ENCODE measurements around the gene GNAI2.

Gene GNAI2

GRCh38 chr3:50299929-50300680 lies 64.1 kb downstream of the GNAI2 start:
- ChIA-PET POLR2A (interaction anchor here (0.6 to 3.5 kb wide), 11 partner anchors 9 to 239 kb away, joined by 3 to 23 read pairs (median 4); partner anchors contain the start of gene TUSC2), CTCF (interaction anchor here (1.3 to 2.1 kb wide), 3 partner anchors 20 to 106 kb away, joined by 3 to 8 read pairs (median 4); no protein-coding TSS in a partner anchor)
- no peak for DNase-seq (ENCODE audit: extremely low spot score)
- TF ChIP-seq CTBP1 (IDR thresholded peaks at IDR 0.05; ENCODE audit: borderline replicate concordance) (no peak), L3MBTL2 (conservative IDR thresholded peaks at IDR 0.05) (peak; percentile 27), HDGF (IDR thresholded peaks at IDR 0.05; ENCODE audit: borderline replicate concordance) (peak; percentile 71; the same call in 1 of the 2 replicates), FOXA1 (IDR thresholded peaks at IDR 0.05) (no peak)

DNA sequence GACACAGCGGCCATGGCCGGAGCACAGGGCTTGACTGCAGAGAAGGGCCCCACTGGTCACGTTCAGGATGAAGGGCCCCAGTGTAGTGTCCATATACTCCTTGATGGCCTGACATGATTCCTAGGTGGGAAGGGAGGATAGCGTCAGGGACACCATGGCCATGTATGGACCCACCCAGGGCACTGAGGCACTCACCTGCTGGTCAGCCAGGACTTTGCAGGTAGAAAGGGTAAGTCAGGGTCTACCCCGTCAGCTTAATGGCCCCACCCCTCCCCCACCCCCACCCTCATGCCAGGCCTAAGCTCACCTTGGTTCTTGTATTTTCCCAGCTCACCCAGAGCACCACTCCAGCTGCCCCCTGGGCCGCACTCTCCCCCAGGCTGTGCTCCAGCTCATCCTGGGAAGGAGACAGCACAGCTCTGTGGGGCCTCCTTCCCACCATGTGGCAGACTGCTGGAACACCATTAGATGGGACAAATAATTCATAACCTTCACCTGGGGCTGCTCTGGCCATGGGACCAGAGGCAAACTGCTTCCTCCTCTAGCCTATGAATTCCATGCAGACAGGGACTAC lies 64.8 kb downstream of the GNAI2 start:
- no peak for DNase-seq (ENCODE audit: extremely low spot score)
- no peak for TF ChIP-seq ZNF384 (IDR thresholded peaks at IDR 0.05)
- TF ChIP-seq ARNT (IDR thresholded peaks at IDR 0.05) = no peak
- TF ChIP-seq SP1 (IDR thresholded peaks at IDR 0.05) = no peak
- TF ChIP-seq HDGF (IDR thresholded peaks at IDR 0.05; ENCODE audit: borderline replicate concordance) = no peak
- TF ChIP-seq FOXM1 (IDR thresholded peaks at IDR 0.05; ENCODE audit: borderline replicate concordance) = no peak
- no peak for TF ChIP-seq NFRKB (IDR thresholded peaks at IDR 0.05)
- TF ChIP-seq CTBP1 (IDR thresholded peaks at IDR 0.05; ENCODE audit: borderline replicate concordance) = no peak
- TF ChIP-seq ELF4 (IDR thresholded peaks at IDR 0.05) = no peak
- no peak for TF ChIP-seq FOXA1 (IDR thresholded peaks at IDR 0.05)
- CTCF ChIA-PET = no interaction called here
- POLR2A ChIA-PET = interaction anchor here (1.0 to 3.5 kb wide), 3 partner anchors 9 to 36 kb away, joined by 4 to 21 read pairs (median 5); partner anchors contain the start of gene TUSC2

DNA sequence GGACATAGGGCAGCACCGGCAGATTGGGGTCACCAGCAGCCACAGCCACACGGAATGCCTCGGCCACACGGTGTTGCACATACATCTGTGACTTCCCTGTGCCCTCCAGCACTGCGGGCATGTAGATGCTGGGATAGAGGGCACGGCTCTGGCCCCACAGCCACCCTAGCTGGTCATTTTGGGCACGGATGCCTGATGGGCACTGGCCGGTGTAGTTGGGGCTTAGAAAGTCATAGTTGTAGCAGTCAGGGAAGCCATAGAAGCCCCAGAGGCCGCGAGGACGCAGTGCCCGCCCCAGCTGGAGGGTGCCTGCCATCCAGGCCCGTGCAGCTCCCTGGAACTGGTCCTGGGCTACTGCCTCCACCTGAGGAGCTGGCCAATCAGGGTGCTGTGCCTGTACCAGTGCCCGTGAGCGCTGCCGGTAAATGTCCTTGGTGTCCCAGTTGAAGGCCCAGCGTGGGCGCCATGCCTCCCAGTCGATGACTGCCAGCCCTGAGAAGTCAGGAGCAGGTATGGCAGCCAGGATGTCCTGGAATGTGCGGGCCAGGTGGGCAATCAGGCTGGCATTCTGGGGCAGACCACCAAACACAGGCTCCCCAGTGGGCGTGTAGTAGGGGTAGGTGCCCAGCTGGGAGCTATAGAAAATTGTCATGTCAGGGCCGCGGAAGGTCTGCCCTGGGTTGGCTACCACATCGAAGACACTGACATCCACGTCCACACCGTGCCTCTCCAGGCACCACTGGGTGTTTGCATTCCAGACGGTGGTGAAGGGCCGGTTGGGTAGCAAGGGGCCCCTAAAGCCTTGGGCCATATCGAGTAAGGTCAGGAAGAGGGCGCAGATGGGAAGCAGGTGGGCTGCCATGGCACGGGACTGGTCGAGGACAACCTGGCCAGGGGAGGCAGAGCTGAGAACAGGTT lies 66.3 kb downstream of the GNAI2 start:
- ChIA-PET POLR2A (no interaction called here), CTCF (no interaction called here)
- no peak for DNase-seq (ENCODE audit: extremely low spot score)
- TF ChIP-seq TARDBP (IDR thresholded peaks at IDR 0.05) = no peak
- TF ChIP-seq ZNF384 (IDR thresholded peaks at IDR 0.05) = no peak
- TF ChIP-seq BHLHE40 (IDR thresholded peaks at IDR 0.05; ENCODE audit: borderline replicate concordance) = no peak
- no peak for TF ChIP-seq NFRKB (IDR thresholded peaks at IDR 0.05)
- TF ChIP-seq SP1 (IDR thresholded peaks at IDR 0.05) = no peak
- no peak for TF ChIP-seq CTBP1 (IDR thresholded peaks at IDR 0.05; ENCODE audit: borderline replicate concordance)
- no peak for TF ChIP-seq SUZ12 (IDR thresholded peaks at IDR 0.05)
- TF ChIP-seq ARNT (IDR thresholded peaks at IDR 0.05) = no peak
- no peak for TF ChIP-seq LEF1 (IDR thresholded peaks at IDR 0.05; ENCODE audit: borderline replicate concordance)
- TF ChIP-seq FOXM1 (IDR thresholded peaks at IDR 0.05; ENCODE audit: borderline replicate concordance) = no peak
- no peak for TF ChIP-seq FOXK2 (IDR thresholded peaks at IDR 0.05)
- TF ChIP-seq, protein P1, sequence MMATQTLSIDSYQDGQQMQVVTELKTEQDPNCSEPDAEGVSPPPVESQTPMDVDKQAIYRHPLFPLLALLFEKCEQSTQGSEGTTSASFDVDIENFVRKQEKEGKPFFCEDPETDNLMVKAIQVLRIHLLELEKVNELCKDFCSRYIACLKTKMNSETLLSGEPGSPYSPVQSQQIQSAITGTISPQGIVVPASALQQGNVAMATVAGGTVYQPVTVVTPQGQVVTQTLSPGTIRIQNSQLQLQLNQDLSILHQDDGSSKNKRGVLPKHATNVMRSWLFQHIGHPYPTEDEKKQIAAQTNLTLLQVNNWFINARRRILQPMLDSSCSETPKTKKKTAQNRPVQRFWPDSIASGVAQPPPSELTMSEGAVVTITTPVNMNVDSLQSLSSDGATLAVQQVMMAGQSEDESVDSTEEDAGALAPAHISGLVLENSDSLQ (IDR thresholded peaks at IDR 0.05) = no peak

GRCh38 chr3:50303013-50303815 lies 67.2 kb downstream of the GNAI2 start, which contains the start of gene HYAL1:
TSS of gene HYAL1 (minus strand) at chr3:50303574. CDS start at chr3:50302956, 618 bp downstream.
- TF ChIP-seq HDGF (IDR thresholded peaks at IDR 0.05; ENCODE audit: borderline replicate concordance) (no peak), ARNT (IDR thresholded peaks at IDR 0.05) (no peak), FOXM1 (IDR thresholded peaks at IDR 0.05; ENCODE audit: borderline replicate concordance) (no peak), L3MBTL2 (conservative IDR thresholded peaks at IDR 0.05) (no peak), NFRKB (IDR thresholded peaks at IDR 0.05) (no peak), ELF4 (IDR thresholded peaks at IDR 0.05) (no peak), LEF1 (IDR thresholded peaks at IDR 0.05; ENCODE audit: borderline replicate concordance) (no peak), BHLHE40 (IDR thresholded peaks at IDR 0.05; ENCODE audit: borderline replicate concordance) (no peak), FOXK2 (IDR thresholded peaks at IDR 0.05) (no peak), FOXA1 (IDR thresholded peaks at IDR 0.05) (no peak), SUZ12 (IDR thresholded peaks at IDR 0.05) (no peak)

DNA sequence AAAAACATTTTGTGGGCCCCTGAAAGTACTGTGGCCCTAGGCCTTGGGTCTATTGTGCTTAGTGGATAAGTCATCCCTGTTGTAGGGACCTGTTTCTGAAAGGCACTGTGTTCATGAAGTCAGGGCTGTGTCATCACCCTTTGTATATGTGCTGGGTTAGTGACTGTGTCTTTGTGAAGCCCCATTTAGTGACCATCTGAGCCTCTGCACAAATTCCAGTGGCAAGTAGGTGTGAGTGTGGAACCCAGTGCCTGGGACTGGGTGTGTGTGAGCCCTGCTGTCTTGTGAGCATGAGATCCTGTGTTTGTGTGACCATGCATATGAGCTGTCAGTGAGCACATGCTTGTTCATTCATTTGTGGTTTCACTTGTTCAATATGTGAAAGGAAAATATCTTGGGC lies 68.6 kb downstream of the GNAI2 start:
- DNase-seq (ENCODE audit: extremely low spot score) = no peak
- ChIA-PET CTCF (interaction anchor here (0.7 kb wide), 1 partner anchor 43 kb away, joined by 4 read pairs; no protein-coding TSS in a partner anchor), POLR2A (interaction anchor here (0.9 to 1.2 kb wide), 2 partner anchors 15 to 16 kb away, joined by 3 read pairs; no protein-coding TSS in a partner anchor)
- TF ChIP-seq CTBP1 (IDR thresholded peaks at IDR 0.05; ENCODE audit: borderline replicate concordance) (no peak), TARDBP (IDR thresholded peaks at IDR 0.05) (no peak), ZNF384 (IDR thresholded peaks at IDR 0.05) (no peak), FOXK2 (IDR thresholded peaks at IDR 0.05) (no peak), ARNT (IDR thresholded peaks at IDR 0.05) (no peak), FOXM1 (IDR thresholded peaks at IDR 0.05; ENCODE audit: borderline replicate concordance) (no peak), FOXA1 (IDR thresholded peaks at IDR 0.05) (no peak), SP1 (IDR thresholded peaks at IDR 0.05) (no peak), SUZ12 (IDR thresholded peaks at IDR 0.05) (no peak)
- TF ChIP-seq, protein P1 (IDR thresholded peaks at IDR 0.05) = no peak

More at GRCh38 chr3:50303013-50303815, 67.2 kb downstream of the GNAI2 start, which contains the start of gene HYAL1:
- DNase-seq (ENCODE audit: extremely low spot score) = no peak
- ChIA-PET CTCF (no interaction called here), POLR2A (no interaction called here)
